GM11168 (cell line): ENCODE data around the gene MOB1B.
"Not testable (repeated sequence)": the region's sequence is repeated elsewhere in the genome, so short reads cannot be mapped to it uniquely, and the experiment has no call there.

Source experiments
- in situ Hi-C: fragments of 300-500 bp; cut with MboI; formaldehyde crosslinking; loops from one replicate; pipeline ENCODE4 v1.12.0; 2022; ENCODE audit warnings: low sequenced_read_pairs; ENCODE audit not compliant: unreplicated experiment

MOB1B gene

DNA sequence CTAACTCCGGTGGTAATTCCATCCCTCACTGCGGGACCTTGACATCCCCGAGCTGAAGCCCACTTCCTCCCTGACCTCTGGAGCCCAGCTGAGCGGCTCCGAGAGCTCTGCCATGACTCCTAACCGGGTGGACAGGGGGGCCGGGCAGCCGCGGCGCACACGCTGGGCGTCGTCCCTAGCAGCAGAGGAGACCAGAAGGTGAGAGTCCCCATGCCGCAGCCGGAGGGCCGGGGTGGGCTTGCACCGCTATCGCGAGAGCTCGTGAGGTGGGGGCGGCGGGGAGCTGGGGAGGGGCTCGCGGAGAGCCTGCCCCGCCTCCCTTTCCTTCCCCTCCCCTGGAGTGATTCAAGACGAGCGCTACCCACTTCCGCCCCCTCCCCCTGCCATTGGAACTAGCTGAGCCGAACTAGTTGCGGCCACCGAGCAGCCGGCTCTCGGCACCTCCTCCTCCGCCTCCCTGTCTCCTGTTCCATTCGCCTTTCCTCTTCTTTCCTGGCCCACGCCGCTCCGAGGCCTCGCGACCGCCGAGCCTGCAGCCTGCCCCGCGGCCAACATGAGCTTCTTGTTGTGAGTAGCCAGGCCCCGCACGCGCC, at the start of gene MOB1B:
Gene MOB1B, plus strand, starts transcription at position 386 of the 593 bp plus-strand sequence. Its CDS starts 168 bp downstream, at position 554.
- in situ Hi-C loops, result no loop called here

DNA sequence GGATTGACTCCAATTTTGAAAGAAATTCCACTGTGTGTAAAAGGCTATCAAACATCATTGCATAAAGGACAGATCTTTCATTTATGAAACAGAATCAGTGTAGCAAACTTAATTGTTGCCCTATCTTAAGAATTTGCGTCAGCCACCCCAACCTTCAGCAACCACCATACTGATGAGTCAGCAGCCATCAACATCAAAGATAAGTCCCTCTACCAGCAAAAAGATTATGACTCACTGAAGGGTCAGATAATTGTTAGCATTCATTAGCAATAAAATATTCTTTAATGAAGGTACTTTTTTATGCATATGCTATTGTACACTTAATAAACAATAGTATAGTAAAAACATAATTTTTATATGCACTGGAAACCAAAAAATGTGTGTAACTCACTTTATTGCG, 46.7 kb upstream of the MOB1B start:
- in situ Hi-C loops, result no loop called here

DNA sequence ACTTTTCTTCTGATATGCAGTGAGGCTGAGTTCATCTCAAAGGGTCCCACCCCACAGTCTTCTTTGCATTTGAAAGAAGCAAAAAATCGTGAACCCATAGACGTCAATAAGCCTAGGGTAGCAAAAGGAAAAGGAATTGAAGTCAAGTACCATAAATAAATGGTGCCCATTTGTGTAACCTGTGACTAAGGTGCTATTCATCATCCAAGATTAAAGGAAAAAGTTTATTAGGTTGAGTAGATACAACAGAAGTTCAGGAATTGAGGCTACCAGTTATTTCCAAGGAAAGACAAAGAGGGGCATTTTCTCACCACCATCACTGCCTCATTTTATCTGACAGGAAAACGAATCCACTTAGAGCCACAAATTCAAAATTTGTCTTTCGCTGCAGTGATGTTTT, 43.7 kb upstream of the MOB1B start:
- in situ Hi-C loops, result no loop called here

DNA sequence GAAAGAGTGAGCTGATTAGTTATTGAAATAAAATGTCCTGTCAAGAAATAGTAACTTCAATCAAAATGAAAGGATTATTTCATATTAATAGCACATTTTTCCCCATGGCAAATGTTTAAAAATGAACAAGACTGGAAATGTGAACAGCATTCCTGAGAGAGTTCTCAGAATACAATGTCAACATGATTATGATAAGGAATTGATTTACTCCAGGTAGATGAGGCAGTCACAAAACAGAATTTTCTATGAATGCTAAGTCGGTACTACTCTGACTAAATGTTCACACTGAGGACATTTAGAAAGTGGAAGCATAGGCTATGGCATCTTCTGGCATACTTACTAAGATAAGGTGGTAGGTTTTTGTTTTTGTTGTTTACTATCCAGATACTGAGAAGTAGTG, 43.1 kb upstream of the MOB1B start:
- in situ Hi-C loops, result no loop called here

DNA sequence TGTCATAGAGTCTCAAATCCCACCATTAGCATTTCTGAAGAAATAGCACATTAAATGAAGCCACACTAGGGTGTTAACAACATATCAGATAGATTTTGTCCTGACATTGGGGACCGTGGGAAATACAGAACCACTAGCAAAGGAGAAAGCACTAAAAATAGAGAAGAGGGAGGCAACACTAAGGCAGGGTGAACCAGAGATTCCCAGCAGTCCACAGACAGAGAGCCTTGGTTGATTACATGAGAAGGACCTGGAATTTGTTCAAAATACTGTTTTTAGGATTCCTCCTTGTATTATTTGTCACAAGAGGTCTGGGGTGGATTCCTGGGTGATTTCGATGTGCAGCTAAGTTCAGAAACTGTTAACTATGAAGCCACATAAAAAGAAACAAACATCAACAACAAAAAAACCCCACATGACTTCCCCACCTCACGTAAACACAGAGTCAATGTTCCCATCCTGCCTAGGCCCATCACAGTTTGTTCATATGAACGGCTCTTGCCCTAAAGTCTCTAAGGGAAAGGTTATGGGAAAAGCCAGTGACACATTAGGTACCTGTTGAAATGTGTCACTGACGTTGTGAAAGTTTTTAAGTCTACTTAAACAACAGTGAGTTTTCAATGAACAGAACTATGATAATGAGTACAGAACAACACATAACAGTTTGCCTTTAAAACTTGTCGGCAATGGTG, 38.9 kb upstream of the MOB1B start:
- in situ Hi-C loops, result no loop called here

DNA sequence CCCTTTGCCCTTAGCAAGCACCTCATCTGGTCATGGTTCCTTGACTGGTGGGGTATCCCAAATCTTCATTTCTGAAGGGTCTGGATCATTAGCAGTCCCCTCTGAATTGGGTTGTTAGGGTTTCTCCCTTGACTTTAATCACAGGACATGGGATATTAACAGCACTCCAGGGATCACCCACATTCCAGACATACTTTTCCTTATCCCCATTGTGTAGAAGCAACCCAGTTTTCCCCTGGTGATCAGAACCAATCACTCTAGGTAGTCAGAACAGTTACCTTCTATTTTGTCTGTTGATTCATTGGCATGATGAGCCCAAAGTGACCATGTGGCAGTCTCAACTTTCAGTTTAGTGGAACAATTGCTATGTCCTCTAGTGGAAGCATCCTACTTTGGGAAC, 33.4 kb upstream of the MOB1B start:
- in situ Hi-C loops, result no loop called here

DNA sequence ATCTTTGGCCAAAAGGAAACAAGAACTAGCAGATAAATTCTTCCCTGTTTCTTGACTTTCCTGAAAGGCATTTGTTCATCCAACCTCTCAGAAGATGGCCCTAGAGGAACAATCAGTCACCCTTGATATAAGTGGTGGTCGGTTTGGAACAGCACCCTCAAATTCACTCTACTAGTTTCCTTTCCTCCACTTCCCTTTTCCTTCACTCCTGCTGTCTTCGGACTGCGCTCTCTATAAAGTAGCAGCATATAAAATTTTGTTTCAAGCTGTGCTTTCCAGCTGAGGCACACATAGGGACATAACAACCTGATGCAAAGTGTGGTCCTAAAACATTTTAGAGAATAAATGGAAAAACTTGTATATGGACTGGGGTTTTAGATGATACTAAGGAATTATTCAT, 29.0 kb upstream of the MOB1B start:
- in situ Hi-C loops, result no loop called here

DNA sequence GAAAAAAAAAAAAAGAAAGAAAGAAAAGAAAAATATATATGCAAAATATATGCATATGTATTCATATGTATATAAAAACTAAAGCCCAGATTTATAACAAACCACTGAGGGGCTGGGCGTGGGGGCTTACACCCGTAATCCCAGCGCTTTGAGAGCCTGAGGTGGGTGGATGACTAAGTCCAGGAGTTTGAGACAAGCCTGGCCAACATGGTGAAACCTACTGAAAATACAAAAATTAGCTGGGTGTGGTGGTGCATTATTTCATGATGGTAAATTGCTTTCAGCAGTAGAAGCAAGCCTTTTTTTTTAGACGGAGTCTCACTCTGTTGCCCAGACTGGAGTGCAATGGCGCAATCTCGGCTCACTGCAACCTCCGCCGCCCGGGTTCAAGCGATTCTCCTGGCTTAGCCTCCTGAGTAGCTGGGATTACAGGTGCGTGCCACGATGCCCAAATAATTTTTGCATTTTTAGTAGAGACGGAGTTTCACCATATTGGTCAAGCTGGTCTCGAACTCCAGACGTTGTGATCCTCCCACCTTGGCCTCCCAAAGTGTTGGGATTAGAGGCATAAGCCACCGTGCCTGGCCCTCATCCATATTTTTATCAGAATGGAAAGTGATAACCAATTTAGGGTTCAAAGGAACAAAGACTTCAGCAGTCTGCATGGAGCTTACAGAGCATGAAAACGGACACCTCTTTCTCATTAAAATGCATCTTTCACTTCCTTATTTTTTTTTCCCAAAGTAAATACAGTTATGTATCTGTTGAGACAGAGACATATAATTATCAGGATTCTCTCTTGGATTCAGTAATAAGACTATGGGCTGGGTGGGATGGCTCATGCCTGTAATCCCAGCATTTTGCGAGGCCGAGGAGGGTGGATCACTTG, 27.7 kb upstream of the MOB1B start:
- in situ Hi-C loops, result no loop called here

DNA sequence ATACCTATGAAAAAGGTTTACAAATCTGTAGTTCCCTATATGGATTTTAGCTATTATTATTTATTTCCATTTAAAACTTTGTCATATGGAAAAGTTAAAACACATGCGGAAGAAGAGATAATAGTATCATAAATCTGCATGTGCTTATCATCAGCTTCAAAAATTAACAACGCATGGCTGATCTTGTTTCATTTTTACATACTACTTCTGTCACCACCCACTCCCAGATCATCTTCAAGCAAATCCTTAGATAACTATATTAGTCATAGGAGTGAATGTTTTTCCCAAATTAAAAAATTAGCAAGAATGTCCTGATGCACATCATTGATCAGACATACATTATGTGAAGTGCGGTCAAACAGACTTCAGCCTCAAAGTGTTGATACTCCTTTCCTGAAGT, 24.6 kb upstream of the MOB1B start:
- in situ Hi-C loops, result no loop called here

DNA sequence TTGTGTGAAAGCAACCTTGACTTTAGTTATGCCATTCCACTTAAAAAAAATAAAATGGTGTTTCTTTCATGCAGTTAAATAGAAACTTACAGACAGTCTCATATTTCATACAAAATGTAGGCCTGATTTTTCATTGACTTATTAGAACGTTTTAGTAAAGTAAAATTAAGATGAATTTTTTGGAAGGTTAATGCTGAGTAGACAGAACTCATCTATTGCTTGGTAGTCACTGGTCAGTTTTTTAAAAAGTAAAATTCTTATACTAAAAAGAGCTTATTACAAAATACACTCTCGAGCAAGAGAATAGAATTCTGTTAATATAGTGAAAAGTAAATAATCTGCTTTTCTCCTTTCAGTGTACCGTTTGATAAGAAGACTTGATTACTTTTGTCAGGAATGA, 21.4 kb upstream of the MOB1B start:
- in situ Hi-C loops, result no loop called here

DNA sequence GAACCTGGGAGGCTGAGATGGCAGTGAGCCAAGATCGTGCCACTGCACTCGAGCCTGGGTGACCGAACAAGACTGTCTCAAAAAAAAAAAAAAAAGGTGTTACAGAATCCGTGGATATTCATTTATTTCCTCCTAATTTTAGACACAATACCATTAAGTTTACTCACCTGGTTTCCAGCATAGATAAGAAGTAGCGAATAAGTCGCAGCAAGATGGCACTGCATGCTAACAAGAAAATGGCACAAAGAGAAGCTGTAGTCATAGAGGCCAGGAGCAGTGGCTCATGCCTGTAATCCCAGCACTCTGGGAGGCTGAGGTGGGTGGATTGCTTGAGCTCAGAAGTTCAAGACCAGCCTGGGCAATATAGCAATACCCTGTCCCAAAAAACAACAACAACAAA, 17.0 kb upstream of the MOB1B start:
- in situ Hi-C loops, result no loop called here

DNA sequence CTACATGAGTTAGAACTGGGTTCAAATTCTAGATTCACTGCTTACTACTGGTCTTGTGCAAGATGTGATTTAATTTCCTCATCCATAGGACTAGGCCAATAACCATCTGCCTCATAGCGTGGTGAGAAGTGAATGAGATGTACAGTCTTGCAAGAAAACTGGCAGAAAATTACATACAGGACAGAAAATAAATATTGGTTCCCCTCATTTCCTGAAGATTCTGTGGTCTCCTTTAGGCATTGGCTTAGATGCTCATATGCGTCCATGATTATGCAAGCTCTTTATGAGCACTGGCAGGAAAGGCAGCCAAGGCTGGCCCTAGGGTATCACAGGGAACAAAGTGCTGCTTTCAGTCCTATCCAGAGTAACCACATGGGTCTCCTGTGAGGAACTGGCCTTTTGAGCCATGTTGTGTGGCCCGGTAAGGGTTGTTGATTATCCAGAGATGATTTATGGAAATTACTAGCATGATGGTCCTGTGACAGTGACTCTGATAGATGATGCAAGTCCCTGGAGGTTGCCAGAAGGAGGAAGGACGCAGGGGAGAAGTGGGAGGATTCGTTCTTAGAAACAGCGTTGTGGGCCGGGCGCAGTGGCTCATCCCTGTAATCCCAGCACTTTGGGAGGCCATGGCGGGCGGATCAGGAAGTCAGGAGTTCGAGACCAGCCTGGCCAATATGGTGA, 9.9 kb upstream of the MOB1B start:
- in situ Hi-C loops, result no loop called here

DNA sequence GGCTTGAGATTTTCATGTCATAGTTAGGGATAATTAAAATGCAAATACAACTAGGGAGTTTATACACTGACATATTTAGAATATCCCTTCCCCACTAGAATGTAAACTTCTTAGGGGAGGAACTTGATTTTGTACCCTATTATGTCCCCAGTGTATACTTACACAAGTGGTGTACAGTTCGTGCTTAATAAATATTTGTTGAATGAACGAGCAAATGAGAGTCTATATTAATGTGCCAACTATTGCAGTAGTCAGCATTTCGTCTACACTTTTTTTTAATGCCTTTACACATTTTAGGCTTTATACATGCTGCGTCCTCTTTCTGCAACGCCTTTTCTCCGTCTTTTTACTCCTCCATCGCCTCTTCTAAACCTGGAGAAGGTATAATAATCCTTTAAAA, 8.4 kb upstream of the MOB1B start:
- in situ Hi-C loops, result no loop called here

DNA sequence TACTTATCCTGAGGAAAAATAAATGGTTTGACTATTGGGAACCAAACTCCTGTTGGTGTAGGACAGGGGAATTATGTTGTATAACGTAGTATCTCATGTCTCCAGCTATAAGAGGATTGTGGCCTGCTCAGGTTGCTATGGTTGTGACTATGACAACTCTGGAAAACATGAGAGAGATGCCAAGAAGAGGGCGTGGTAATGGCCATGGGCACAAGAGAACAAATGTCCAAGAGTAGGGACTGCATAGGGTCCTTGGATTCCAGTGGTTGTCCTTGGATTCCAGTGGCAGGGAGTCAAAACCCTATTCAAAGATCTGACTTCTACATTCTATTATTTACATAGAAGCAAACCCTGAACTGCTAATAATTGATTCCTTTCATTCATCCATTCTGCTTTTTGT, 6.8 kb upstream of the MOB1B start:
- in situ Hi-C loops, result no loop called here

DNA sequence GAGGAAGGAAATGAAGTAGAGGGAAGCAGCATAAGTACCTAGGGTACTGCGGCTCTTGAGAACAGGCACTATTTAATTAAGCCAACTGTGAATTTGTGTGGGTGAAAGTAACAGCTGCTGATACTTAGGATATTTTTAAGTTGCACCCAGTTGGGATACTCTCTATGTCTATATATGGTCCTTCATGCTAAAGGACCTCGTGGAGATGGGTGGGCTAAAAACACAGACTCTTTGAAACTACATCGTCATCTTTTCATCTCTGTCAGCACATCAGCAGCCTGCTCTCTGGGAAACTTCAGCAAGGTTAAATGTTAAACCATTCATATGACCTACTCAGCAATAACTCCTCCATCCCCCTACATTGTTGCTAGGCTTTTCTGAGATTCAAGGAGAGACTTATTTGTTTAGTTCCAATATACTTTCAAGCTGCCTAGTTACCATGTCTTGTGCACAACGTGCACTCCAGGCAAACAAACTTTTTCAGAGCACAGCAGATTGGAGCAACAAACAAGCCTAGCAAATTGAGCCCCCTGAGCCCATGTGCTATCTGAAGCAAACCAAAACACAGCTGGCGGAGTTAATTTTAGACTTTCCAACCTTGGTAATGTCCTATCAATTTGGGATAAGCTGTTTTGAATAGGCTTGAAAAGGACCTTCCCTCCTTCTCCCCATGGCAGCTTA, 6.2 kb upstream of the MOB1B start:
- in situ Hi-C loops, result no loop called here

DNA sequence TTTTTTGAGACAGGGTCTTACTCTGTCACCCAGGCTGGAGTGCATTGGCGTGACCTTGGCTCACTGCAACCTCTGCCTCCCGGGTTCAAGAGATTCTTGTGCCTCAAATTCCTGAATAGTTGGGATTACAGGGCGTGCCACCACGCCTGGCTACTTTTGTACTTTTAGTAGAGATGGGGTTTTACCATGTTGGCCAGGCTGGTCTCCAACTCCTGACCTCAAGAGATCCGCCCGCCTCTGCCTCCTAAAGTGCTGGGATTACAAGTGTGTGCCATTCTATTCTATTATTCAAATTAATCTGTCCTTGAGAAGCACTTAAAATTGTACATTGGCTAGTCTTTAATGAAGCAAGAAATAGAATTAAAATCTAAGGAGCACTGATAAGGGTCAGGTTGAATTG, 3.6 kb upstream of the MOB1B start:
- in situ Hi-C loops, result not testable (repeated sequence)

DNA sequence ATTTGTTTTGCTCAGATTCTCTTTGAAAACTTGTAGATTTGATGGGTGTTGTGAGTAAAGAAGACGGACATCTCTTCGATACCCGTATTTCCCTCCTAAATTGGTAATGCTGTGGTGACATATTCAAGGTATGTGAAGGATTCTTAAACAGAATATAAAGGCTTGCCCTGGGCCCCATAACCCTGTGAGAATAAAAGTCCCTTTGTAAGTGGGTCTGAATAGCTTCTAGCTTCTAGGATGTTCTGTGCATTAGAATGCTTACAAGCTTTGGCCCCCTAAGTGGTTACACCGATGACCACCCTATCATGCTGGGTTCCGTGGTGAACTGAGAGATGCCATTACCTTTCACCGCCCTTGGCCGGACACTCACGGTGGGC, 574 bp upstream of the MOB1B start:
- in situ Hi-C loops, result no loop called here

DNA sequence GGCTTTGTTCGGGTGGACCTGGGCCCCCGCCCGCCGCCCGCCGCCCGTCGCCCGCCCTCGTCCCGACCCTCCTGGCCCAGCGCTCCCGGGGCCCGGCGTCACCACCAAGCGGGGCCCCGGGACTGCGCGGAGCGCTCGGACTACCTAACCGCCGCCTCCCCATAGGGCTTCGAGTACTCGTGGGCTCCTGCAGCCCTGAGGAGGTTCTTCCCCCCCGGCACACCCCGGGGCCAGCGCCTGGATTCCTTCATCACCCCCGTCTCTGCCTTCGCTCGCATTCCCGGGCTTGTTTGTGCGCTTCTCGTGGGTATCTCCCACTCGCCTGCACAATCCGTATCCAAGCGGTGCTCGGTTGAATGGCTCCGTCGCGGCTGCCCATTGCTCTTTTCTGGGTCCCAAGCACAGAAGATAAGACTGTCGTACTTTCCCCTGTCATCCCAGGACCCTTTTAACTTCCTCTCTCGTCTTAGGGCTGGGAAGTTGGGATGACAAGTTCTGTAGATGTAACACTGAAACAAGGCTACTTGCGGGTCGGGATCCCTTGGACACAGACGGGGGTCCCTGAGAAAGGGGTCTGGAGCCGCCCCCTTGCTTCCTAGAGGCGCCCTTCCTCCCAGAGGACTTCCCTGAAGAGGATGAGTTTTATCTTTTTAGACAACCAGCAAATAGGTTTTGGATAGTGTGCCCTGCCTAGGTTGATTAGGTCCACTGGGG, 565 bp downstream of the MOB1B start:
- in situ Hi-C loops, result no loop called here

DNA sequence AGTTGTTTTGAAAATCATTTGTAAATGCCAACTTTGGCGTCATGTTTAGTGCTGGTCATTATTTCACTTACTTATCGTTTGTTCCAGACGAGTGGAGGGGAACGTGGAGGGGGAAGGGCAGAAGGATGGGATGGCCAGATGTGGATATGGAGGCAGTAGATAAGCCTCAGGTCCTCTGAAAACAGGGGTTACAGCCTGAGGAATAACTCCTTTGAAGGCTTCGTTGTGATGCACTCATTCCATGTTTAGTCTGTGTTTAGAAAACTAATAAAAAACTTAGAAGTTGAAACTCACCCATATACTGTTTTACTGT, 1.1 kb downstream of the MOB1B start:
- in situ Hi-C loops, result no loop called here

DNA sequence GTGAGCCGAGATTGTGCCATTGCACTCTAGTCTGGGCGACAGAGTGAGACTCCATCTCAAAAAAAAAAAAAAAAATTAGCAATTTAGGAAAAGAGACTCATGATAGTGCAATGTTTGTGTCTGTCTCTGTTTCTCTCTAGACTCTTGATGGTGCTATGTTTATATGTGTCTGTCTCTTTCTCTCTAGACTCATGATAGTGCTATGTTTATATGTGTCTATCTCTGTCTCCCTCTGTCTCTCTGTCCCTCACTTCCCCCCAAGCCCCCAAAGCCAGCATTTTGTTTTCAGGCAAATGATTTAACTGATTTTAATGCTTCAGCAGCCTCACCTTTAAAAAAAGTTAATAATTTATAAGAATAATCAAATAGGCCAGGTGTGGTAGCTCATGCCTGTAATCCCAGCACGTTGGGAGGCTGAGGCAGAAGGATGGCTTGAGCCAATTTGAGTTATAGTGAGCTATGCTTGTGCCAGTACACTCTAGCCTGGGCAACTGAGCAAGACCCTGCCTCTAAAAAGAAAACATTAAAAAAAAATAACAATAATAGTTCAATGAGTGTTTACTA, 6.9 kb downstream of the MOB1B start:
- in situ Hi-C loops, result no loop called here
